Measurements from ENCODE around the gene DAAM2. TPM values are rescaled to one million over a fixed set of nuclear protein-coding genes. Genes with fewer than 3 reads are reported as not detected.

The DAAM2 gene
- polyA plus RNA-seq, 3 donors, result not detected

DNA sequence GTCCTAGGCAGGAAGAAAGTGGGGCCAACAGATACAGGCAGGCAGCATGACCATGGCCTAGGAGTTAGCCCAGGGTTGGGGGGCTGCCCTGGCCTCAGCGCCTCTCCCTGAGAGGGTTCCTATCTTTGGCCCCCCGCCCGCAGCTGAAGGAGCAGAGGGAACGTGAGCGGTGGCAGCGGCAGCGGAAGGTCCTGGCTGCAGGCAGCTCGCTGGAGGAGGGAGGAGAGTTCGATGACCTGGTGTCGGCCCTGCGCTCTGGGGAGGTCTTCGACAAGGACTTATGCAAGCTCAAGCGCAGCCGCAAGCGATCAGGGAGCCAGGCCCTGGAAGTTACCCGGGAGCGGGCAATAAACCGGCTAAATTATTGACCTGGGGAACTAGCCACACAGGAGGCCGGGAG, 109.5 kb downstream of the DAAM2 start:
- TF ChIP-seq, protein P1, sequence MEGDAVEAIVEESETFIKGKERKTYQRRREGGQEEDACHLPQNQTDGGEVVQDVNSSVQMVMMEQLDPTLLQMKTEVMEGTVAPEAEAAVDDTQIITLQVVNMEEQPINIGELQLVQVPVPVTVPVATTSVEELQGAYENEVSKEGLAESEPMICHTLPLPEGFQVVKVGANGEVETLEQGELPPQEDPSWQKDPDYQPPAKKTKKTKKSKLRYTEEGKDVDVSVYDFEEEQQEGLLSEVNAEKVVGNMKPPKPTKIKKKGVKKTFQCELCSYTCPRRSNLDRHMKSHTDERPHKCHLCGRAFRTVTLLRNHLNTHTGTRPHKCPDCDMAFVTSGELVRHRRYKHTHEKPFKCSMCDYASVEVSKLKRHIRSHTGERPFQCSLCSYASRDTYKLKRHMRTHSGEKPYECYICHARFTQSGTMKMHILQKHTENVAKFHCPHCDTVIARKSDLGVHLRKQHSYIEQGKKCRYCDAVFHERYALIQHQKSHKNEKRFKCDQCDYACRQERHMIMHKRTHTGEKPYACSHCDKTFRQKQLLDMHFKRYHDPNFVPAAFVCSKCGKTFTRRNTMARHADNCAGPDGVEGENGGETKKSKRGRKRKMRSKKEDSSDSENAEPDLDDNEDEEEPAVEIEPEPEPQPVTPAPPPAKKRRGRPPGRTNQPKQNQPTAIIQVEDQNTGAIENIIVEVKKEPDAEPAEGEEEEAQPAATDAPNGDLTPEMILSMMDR (IDR thresholded peaks at IDR 0.05), result no peak
- no peaks in the 10 kb centered on the region for H3K9me3 ChIP-seq (replicated peaks in 1 of 2; ENCODE audit: control insufficient read depth in 1 of 2, insufficient read depth in 1 of 2, low read length in 2 of 2)
- Mint-ChIP-seq H3K27ac (no peak overlapping the region), H3K9me3 (peaks cover 0 to 3% (median 0%) of the 10 kb centered on the region in 7 donors), H3K27me3 (ENCODE audit: low read depth in 3 of 3) (peaks cover 4 to 11% (median 8%) of the 10 kb centered on the region in 3 donors), H3K4me3 (no peak overlapping the region), H3K4me1 (no peaks in the 10 kb centered on the region), H3K36me3 (no peaks in the 10 kb centered on the region)
- DNase-seq, result no peak
- H3K4me3 ChIP-seq (replicated peaks in 1 of 3; ENCODE audit: low read depth in 2 of 3, low read length in 3 of 3), result no peak overlapping the region
- intact Hi-C loops (cut with micrococcal nuclease), result no loop called here
- WGBS (ENCODE audit: insufficient coverage), result 92% methylated on average over 16 of the region's 19 CpGs
- no peaks in the 10 kb centered on the region for H4K20me1 ChIP-seq (ENCODE audit: insufficient read depth, low read length)
- H2AFZ ChIP-seq (ENCODE audit: insufficient read depth, low read depth, low read length, poor library complexity, severe bottlenecking), result no peak overlapping the region
- no peaks in the 10 kb centered on the region for H3K27me3 ChIP-seq (ENCODE audit: control insufficient read depth in 2 of 2, insufficient read depth in 2 of 2, low read length in 2 of 2)
- H3K36me3 ChIP-seq (replicated peaks in 1 of 2; ENCODE audit: control insufficient read depth in 1 of 2, insufficient read depth in 2 of 2, low read length in 2 of 2), result no peaks in the 10 kb centered on the region
- no peaks in the 10 kb centered on the region for H3K4me1 ChIP-seq (ENCODE audit: control insufficient read depth in 1 of 2, insufficient read depth in 2 of 2, low read length in 2 of 2)
- H3K27ac ChIP-seq (ENCODE audit: low read depth in 1 of 2, low read length in 2 of 2), result no peak overlapping the region
- H3K4me2 ChIP-seq (replicated peaks; ENCODE audit: extremely low read depth, low read length, poor library complexity, severe bottlenecking), result no peak overlapping the region
- no peak overlapping the region for H3K9ac ChIP-seq (ENCODE audit: insufficient read depth, low read length, poor library complexity, severe bottlenecking)
- no peaks in the 10 kb centered on the region for H3K79me2 ChIP-seq (ENCODE audit: insufficient read depth, low read length)

DNA sequence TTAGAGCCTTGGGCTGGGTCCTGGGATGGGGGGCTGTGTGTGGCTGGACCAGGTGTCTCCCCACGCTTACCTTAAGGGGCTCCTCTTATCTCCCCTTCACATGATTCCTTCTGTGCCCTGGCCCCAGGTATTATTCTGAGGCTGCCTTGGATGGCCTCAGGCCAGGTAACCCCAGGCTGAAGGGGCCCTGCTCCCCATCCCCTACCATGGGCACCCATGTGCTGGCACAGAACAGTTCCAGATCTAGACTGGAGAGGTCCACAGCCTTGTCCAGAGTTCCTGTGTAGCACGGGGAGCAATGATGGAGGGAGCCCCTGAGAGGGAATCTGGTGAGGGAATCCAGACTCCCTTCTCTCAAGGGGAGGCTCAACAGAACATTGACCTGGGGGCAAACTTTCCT, 110.0 kb downstream of the DAAM2 start:
- Mint-ChIP-seq H3K36me3 (no peaks in the 10 kb centered on the region), H3K4me1 (no peaks in the 10 kb centered on the region), H3K27ac (no peak overlapping the region), H3K9me3 (peaks cover 0 to 3% (median 0%) of the 10 kb centered on the region in 7 donors), H3K4me3 (no peak overlapping the region), H3K27me3 (ENCODE audit: low read depth in 3 of 3) (peaks cover 4 to 9% (median 7%) of the 10 kb centered on the region in 3 donors)
- DNase-seq, result no peak
- H3K36me3 ChIP-seq (replicated peaks in 1 of 2; ENCODE audit: control insufficient read depth in 1 of 2, insufficient read depth in 2 of 2, low read length in 2 of 2), result no peaks in the 10 kb centered on the region
- no peak overlapping the region for H3K9ac ChIP-seq (ENCODE audit: insufficient read depth, low read length, poor library complexity, severe bottlenecking)
- H3K4me2 ChIP-seq (replicated peaks; ENCODE audit: extremely low read depth, low read length, poor library complexity, severe bottlenecking), result no peak overlapping the region
- H3K27ac ChIP-seq (ENCODE audit: low read depth in 1 of 2, low read length in 2 of 2), result no peak overlapping the region
- H3K27me3 ChIP-seq (ENCODE audit: control insufficient read depth in 2 of 2, insufficient read depth in 2 of 2, low read length in 2 of 2), result no peaks in the 10 kb centered on the region
- no peaks in the 10 kb centered on the region for H3K4me1 ChIP-seq (ENCODE audit: control insufficient read depth in 1 of 2, insufficient read depth in 2 of 2, low read length in 2 of 2)
- H4K20me1 ChIP-seq (ENCODE audit: insufficient read depth, low read length), result no peaks in the 10 kb centered on the region
- H2AFZ ChIP-seq (ENCODE audit: insufficient read depth, low read depth, low read length, poor library complexity, severe bottlenecking), result no peak overlapping the region
- no peaks in the 10 kb centered on the region for H3K9me3 ChIP-seq (replicated peaks in 1 of 2; ENCODE audit: control insufficient read depth in 1 of 2, insufficient read depth in 1 of 2, low read length in 2 of 2)
- H3K4me3 ChIP-seq (replicated peaks in 1 of 3; ENCODE audit: low read depth in 2 of 3, low read length in 3 of 3), result no peak overlapping the region
- intact Hi-C loops (cut with micrococcal nuclease), result no loop called here
- H3K79me2 ChIP-seq (ENCODE audit: insufficient read depth, low read length), result no peaks in the 10 kb centered on the region
- WGBS (ENCODE audit: insufficient coverage), result 83% methylated on average over 1 of the region's 2 CpGs
- TF ChIP-seq, protein P1 (IDR thresholded peaks at IDR 0.05), result no peak

Data from CD14-positive monocyte (primary cell).